IMR-90 (cell line): ENCODE measurements around the gene C15orf39. TPM values are rescaled to one million over a fixed set of nuclear protein-coding genes. Genes with fewer than 3 reads are reported as not detected.

Source experiments
- ATAC-seq: fragments of 200-7000 bp; cut with Tn5 transposase; 2 replicates; pipeline ENCODE4 v1.9.1; 2020; ENCODE audit warnings: low read depth, mild to moderate bottlenecking, moderate library complexity
- BruUV-seq: library from RNA; stranded (reverse); fragments of 400-500 nt; replicated peaks from 2 replicates; lab custom pipeline; 2021; lab: Mats Ljungman, UMichigan
- CTCF ChIA-PET: fragments of 300-600 bp; formaldehyde crosslinking; extraction: SDS; loops from one replicate; lab custom pipeline; 2021; ENCODE audit warnings: antibody characterized with exemption; lab: Yijun Ruan, JAX
- POLR2A ChIA-PET: fragments of 300-600 bp; sonication (Branson Sonifier 250); formaldehyde crosslinking; loops from one replicate; lab custom pipeline; 2022; ENCODE audit warnings: antibody characterized with exemption; ENCODE audit not compliant: unreplicated experiment; lab: Charles Lee
- DNase-seq: peaks from one replicate; pipeline ENCODE4 v3.0.0; 2013
- H2AFZ ChIP-seq: replicated peaks from 2 replicates; pipeline ENCODE3; 2013; ENCODE audit warnings: low read length, mild to moderate bottlenecking; ENCODE audit not compliant: poor library complexity
- H2AK5ac ChIP-seq: 2 replicates; pipeline ENCODE4 v1.6.1; 2013; ENCODE audit warnings: low read depth, low read length, inconsistent platforms
- H2AK9ac ChIP-seq: replicated peaks from 2 replicates; pipeline ENCODE3; 2013; ENCODE audit warnings: mild to moderate bottlenecking, low read depth, low read length, moderate library complexity; ENCODE audit not compliant: poor library complexity
- H2BK120ac ChIP-seq: 2 replicates; pipeline ENCODE4 v1.6.1; 2013; ENCODE audit warnings: low read depth, low read length, inconsistent platforms
- H2BK15ac ChIP-seq: 3 replicates; pipeline ENCODE4 v1.6.1; 2013; ENCODE audit warnings: low read depth, low read length, inconsistent platforms
- H2BK20ac ChIP-seq: 2 replicates; pipeline ENCODE4 v1.6.1; 2013; ENCODE audit warnings: low read depth, mild to moderate bottlenecking, inconsistent platforms, low read length, moderate library complexity
- H2BK5ac ChIP-seq: 2 replicates; pipeline ENCODE4 v1.6.1; 2013; ENCODE audit warnings: mild to moderate bottlenecking, low read depth, low read length, inconsistent platforms; ENCODE audit not compliant: poor library complexity, severe bottlenecking
- H3K14ac ChIP-seq: replicated peaks from 2 replicates; pipeline ENCODE4 v1.6.1; 2013; ENCODE audit warnings: low read depth, low read length, inconsistent platforms
- H3K18ac ChIP-seq: 2 replicates; pipeline ENCODE4 v1.6.1; 2013; ENCODE audit warnings: low read depth, low read length, control low read depth
- H3K23ac ChIP-seq: 2 replicates; pipeline ENCODE4 v1.6.1; 2013; ENCODE audit warnings: low read depth, low read length, inconsistent platforms
- H3K27ac ChIP-seq: 2 replicates; pipeline ENCODE4 v1.5.1; 2013; ENCODE audit warnings: mild to moderate bottlenecking, control low read depth, low read length; ENCODE audit not compliant: insufficient read depth
- H3K27me3 ChIP-seq: 2 replicates; pipeline ENCODE4 v1.6.1; 2013; ENCODE audit warnings: low read length; ENCODE audit not compliant: control insufficient read depth, insufficient read depth
- H3K36me3 ChIP-seq: 2 replicates; pipeline ENCODE4 v1.6.1; 2013; ENCODE audit warnings: low read length, mixed read lengths; ENCODE audit not compliant: control insufficient read depth, insufficient read depth
- H3K4ac ChIP-seq: 2 replicates; pipeline ENCODE4 v1.6.1; 2013; ENCODE audit warnings: low read depth, low read length, inconsistent platforms
- H3K4me1 ChIP-seq: 2 replicates; pipeline ENCODE4 v1.6.1; 2013; ENCODE audit warnings: low read length, mixed read lengths; ENCODE audit not compliant: control insufficient read depth, insufficient read depth
- H3K4me2 ChIP-seq: 2 replicates; pipeline ENCODE4 v1.6.1; 2013; ENCODE audit warnings: low read depth, mild to moderate bottlenecking, control low read depth, low read length, moderate library complexity
- H3K4me3 ChIP-seq: 2 replicates; pipeline ENCODE4 v1.5.1; 2013; ENCODE audit warnings: low read depth, mild to moderate bottlenecking, control low read depth, low read length, moderate library complexity; ENCODE audit not compliant: insufficient read depth
- H3K56ac ChIP-seq: 2 replicates; pipeline ENCODE4 v1.6.1; 2013; ENCODE audit warnings: low read length, inconsistent platforms; ENCODE audit not compliant: insufficient read depth; ENCODE audit errors: extremely low read depth
- H3K79me1 ChIP-seq, 2 experiments: 2 replicates each; pipeline ENCODE4 v1.6.1; 2013; ENCODE audit warnings: low read length in 2 of 2, inconsistent platforms in 1 of 2, low read depth in 1 of 2
- H3K9ac ChIP-seq: 2 replicates; pipeline ENCODE4 v1.6.1; 2013; ENCODE audit warnings: low read depth, low read length, control low read depth
- H3K9me1 ChIP-seq: 2 replicates; pipeline ENCODE4 v1.6.1; 2013; ENCODE audit warnings: low read length, inconsistent platforms; ENCODE audit not compliant: insufficient read depth
- H3K9me3 ChIP-seq: 2 replicates; pipeline ENCODE4 v1.6.1; 2013; ENCODE audit warnings: low read length; ENCODE audit not compliant: control insufficient read depth, insufficient read depth
- H4K20me1 ChIP-seq: 2 replicates; pipeline ENCODE4 v1.6.1; 2013; ENCODE audit warnings: low read length, inconsistent platforms; ENCODE audit not compliant: insufficient read depth
- H4K5ac ChIP-seq: 2 replicates; pipeline ENCODE4 v1.6.1; 2013; ENCODE audit warnings: mild to moderate bottlenecking, low read depth, low read length, control low read depth
- H4K8ac ChIP-seq, 2 experiments: 2 replicates each; pipeline ENCODE4 v1.6.1; 2013; ENCODE audit warnings: low read depth in 2 of 2, low read length in 2 of 2, control low read depth in 1 of 2, inconsistent platforms in 1 of 2
- H4K91ac ChIP-seq: 2 replicates; pipeline ENCODE4 v1.6.1; 2013; ENCODE audit warnings: low read depth, low read length, inconsistent platforms; ENCODE audit not compliant: insufficient read depth
- BHLHE40 ChIP-seq: fragments of 150-350 bp; IDR thresholded peaks from 2 replicates; pipeline ENCODE4 v1.6.1; 2016; ENCODE audit warnings: mild to moderate bottlenecking, low read depth, low read length
- CHD1 ChIP-seq: IDR thresholded peaks from 2 replicates; pipeline ENCODE4 v1.6.1; 2012; ENCODE audit warnings: low read depth, low read length, improper control_type of control experiment
- FOS ChIP-seq: fragments of 150-350 bp; IDR thresholded peaks from 2 replicates; pipeline ENCODE4 v1.6.1; 2016; ENCODE audit warnings: low read depth, low read length
- MAZ ChIP-seq: IDR thresholded peaks from 2 replicates; pipeline ENCODE4 v1.6.1; 2012; ENCODE audit warnings: low read depth, mild to moderate bottlenecking, low read length, improper control_type of control experiment, moderate library complexity, borderline replicate concordance
- MXI1 ChIP-seq: IDR thresholded peaks from 2 replicates; pipeline ENCODE4 v1.6.1; 2012; ENCODE audit warnings: low read depth, mild to moderate bottlenecking, low read length, moderate library complexity, borderline replicate concordance
- NFE2L2 ChIP-seq: fragments of 150-350 bp; IDR thresholded peaks from 2 replicates; pipeline ENCODE4 v1.6.1; 2016; ENCODE audit warnings: low read depth, mild to moderate bottlenecking, low read length
- POLR2A ChIP-seq: IDR thresholded peaks from 2 replicates; pipeline ENCODE4 v1.6.1; 2012; ENCODE audit warnings: mild to moderate bottlenecking, low read depth, low read length
- RCOR1 ChIP-seq: IDR thresholded peaks from 2 replicates; pipeline ENCODE4 v1.6.1; 2012; ENCODE audit warnings: mild to moderate bottlenecking, low read length, improper control_type of control experiment; ENCODE audit not compliant: insufficient replicate concordance
- RFX5 ChIP-seq: IDR thresholded peaks from 2 replicates; pipeline ENCODE4 v1.8.0; 2012; ENCODE audit warnings: low read depth, mild to moderate bottlenecking, low read length, moderate library complexity
- SMC3 ChIP-seq: fragments of 150-350 bp; IDR thresholded peaks from 2 replicates; pipeline ENCODE4 v1.6.1; 2016; ENCODE audit warnings: low read depth, mild to moderate bottlenecking, antibody characterized with exemption, low read length, moderate library complexity
- WGBS, 2 experiments: methylation state at CpG; one replicate each; pipeline versions ENCODE4 v1.1.5 to v1.1.7; 2013; ENCODE audit warnings: missing lambda C conversion rate in 2 of 2; ENCODE audit not compliant: insufficient read length in 1 of 2; ENCODE audit errors: extremely low coverage in 2 of 2; 5-methylcytosine and 5-hydroxymethylcytosine counted together
- dilution Hi-C: fragments of 300-500 bp; cut with HindIII; formaldehyde crosslinking; loops from one replicate; pipeline ENCODE4 v1.14.3; 2018; ENCODE audit warnings: low sequenced_read_pairs; ENCODE audit not compliant: unreplicated experiment
- in situ Hi-C: fragments of 300-500 bp; cut with MboI; formaldehyde crosslinking; loops from 3 replicates; pipeline ENCODE4 v1.14.3; 2019; ENCODE audit warnings: low sequenced_read_pairs, inconsistent platforms, mixed read lengths
- intact Hi-C: fragments of 100-400 bp; cut with micrococcal nuclease; formaldehyde crosslinking; loops from 2 replicates; pipeline ENCODE4 v1.10.0; 2022
- polyA plus RNA-seq, 3 experiments: library from polyadenylated mRNA; depleted of rRNA; stranded (reverse); fragments of >200 nt; gene quantifications; 2 replicates each; pipeline ENCODE4 v1.2.3, GENCODE V29; 2012; ENCODE audit warnings: low replicate concordance in 1 of 3
- total RNA-seq: library from RNA; depleted of rRNA; stranded (reverse); fragments of >200 nt; gene quantifications from 2 replicates; pipeline ENCODE4 v1.2.3, GENCODE V29; 2012
- TF ChIP-seq, protein P1 (sequence below): fragments of 150-350 bp; IDR thresholded peaks from 2 replicates; pipeline ENCODE4 v1.6.1; 2017; ENCODE audit warnings: mild to moderate bottlenecking, antibody characterized with exemption, low read length, low read depth
- TF ChIP-seq, protein P2 (sequence below): conservative IDR thresholded peaks from 2 replicates; pipeline ENCODE4 v1.5.1; 2012; ENCODE audit warnings: mild to moderate bottlenecking, low read depth, low read length, improper control_type of control experiment
- TF ChIP-seq, protein P3 (sequence below): fragments of 150-350 bp; IDR thresholded peaks from 2 replicates; pipeline ENCODE4 v1.6.1; 2016; ENCODE audit warnings: low read depth, mild to moderate bottlenecking, low read length, moderate library complexity, borderline replicate concordance

Gene C15orf39
- total and polyA plus RNA-seq, 2 of the 4 experiments (the other 2 are of a cell fraction), result 1.3 to 5.7 TPM

DNA sequence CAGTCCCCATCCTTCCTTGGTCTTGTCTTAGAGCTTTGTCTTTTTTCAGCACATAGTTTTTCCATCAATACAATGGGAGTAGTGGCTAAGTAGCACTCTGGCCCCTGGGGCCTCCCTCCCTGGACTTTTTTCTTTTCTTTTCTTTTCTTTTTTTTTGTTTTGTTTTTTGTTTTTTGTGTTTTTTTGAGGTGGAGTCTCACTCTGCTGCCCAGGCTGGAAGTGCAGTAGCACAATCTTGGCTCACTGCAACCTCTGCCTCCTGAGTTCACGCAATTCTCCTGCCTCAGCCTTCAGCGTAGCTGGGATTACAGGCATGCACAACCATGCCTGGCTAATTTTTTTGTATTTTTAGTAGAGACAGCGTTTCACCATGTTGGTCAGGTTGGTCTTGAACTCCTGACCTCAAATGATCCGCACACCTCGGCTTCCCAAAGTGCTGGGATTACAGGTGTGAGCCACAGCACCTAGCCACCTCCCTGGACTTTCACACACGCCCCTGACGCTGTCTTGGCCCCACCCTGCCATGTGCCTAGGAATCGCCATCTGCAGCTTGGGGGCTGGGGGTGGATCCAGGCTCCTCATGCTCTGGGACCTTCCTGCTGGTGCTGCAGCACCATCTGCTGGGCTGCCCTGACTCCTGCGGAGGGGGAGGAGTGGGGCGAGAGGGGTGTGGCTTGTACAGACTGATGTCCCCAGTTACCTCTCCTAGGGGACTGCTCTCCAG, 2.8 kb downstream of the C15orf39 start (continued):
- no peak for TF ChIP-seq NFE2L2

DNA sequence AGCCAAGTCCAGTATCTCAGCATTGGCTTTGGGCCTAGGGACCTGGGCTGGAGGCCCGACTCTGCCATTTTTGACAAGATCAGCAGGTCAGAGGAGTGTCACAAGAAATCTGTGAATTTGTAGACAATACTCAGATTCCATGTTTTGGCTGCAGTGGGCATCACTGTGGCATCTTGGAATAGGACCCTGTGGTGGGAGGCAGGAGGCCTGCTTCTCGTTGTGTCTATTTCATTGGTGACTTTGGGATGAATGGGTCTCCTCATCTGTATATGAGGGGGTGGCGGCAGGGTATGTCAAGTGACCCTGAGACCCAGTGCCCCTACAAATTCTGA, 3.3 kb downstream of the C15orf39 start:
- in situ Hi-C loops (no loop called here), intact Hi-C loops (loop anchor here (1.0 to 2.0 kb wide), 3 partner anchors 181 to 304 kb away; no protein-coding TSS in a partner anchor), dilution Hi-C loops (no loop called here)
- ChIA-PET CTCF (interaction anchor here (0.7 to 1.9 kb wide), 2 partner anchors 160 to 176 kb away, joined by 3 to 14 read pairs; no protein-coding TSS in a partner anchor), POLR2A (no interaction called here)
- BruUV-seq, result no TSS peak
- H2AK9ac ChIP-seq, result peak overlapping the region; percentile 90
- H3K4ac ChIP-seq, result no peak overlapping the region
- DNase-seq, result no peak
- H2BK20ac ChIP-seq, result no peak overlapping the region
- H2BK120ac ChIP-seq, result no peak overlapping the region
- 0% methylated on average over 1 of the region's 3 CpGs; no CpG with 5 or more reads in 1 of the 2 experiments for WGBS, 2 experiments
- no peak overlapping the region for H2BK5ac ChIP-seq
- no peak overlapping the region for H3K14ac ChIP-seq
- H2AFZ ChIP-seq, result peak overlapping the region; percentile 81
- H2AK5ac ChIP-seq, result no peak overlapping the region
- no peak overlapping the region for H2BK15ac ChIP-seq
- H3K4me2 ChIP-seq, result no peak overlapping the region
- no peak for ATAC-seq
- no peak overlapping the region for H3K56ac ChIP-seq
- H3K23ac ChIP-seq, result no peak overlapping the region
- no peaks in the 10 kb centered on the region for H3K9me3 ChIP-seq
- H3K27ac ChIP-seq, result no peak overlapping the region
- H3K4me3 ChIP-seq, result no peak overlapping the region
- H3K9me1 ChIP-seq, result no peaks in the 10 kb centered on the region
- H4K91ac ChIP-seq, result no peak overlapping the region
- no peak overlapping the region for H4K5ac ChIP-seq
- peaks cover 36% of the 10 kb centered on the region for H3K36me3 ChIP-seq
- peaks cover 7% of the 10 kb centered on the region for H3K27me3 ChIP-seq
- no peak overlapping the region for H4K8ac ChIP-seq
- peaks cover 8% of the 10 kb centered on the region; the same call in 1 of the 2 replicates for H3K4me1 ChIP-seq
- H4K20me1 ChIP-seq, result peaks cover 76% of the 10 kb centered on the region
- no peak overlapping the region for H3K9ac ChIP-seq
- peaks cover 14 to 69% of the 10 kb centered on the region in 2 experiments; a peak in 3 of 4 replicates for H3K79me1 ChIP-seq
- no peak overlapping the region for H3K18ac ChIP-seq
- TF ChIP-seq MAZ, result no peak
- no peak for TF ChIP-seq CHD1
- TF ChIP-seq RCOR1, result no peak
- TF ChIP-seq SMC3, result no peak
- TF ChIP-seq, protein P1, sequence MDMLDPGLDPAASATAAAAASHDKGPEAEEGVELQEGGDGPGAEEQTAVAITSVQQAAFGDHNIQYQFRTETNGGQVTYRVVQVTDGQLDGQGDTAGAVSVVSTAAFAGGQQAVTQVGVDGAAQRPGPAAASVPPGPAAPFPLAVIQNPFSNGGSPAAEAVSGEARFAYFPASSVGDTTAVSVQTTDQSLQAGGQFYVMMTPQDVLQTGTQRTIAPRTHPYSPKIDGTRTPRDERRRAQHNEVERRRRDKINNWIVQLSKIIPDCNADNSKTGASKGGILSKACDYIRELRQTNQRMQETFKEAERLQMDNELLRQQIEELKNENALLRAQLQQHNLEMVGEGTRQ, result no peak
- TF ChIP-seq NFE2L2, result no peak
- no peak for TF ChIP-seq POLR2A
- no peak for TF ChIP-seq FOS
- TF ChIP-seq, protein P2, sequence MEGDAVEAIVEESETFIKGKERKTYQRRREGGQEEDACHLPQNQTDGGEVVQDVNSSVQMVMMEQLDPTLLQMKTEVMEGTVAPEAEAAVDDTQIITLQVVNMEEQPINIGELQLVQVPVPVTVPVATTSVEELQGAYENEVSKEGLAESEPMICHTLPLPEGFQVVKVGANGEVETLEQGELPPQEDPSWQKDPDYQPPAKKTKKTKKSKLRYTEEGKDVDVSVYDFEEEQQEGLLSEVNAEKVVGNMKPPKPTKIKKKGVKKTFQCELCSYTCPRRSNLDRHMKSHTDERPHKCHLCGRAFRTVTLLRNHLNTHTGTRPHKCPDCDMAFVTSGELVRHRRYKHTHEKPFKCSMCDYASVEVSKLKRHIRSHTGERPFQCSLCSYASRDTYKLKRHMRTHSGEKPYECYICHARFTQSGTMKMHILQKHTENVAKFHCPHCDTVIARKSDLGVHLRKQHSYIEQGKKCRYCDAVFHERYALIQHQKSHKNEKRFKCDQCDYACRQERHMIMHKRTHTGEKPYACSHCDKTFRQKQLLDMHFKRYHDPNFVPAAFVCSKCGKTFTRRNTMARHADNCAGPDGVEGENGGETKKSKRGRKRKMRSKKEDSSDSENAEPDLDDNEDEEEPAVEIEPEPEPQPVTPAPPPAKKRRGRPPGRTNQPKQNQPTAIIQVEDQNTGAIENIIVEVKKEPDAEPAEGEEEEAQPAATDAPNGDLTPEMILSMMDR, result no peak
- TF ChIP-seq BHLHE40, result no peak
- TF ChIP-seq, protein P3, sequence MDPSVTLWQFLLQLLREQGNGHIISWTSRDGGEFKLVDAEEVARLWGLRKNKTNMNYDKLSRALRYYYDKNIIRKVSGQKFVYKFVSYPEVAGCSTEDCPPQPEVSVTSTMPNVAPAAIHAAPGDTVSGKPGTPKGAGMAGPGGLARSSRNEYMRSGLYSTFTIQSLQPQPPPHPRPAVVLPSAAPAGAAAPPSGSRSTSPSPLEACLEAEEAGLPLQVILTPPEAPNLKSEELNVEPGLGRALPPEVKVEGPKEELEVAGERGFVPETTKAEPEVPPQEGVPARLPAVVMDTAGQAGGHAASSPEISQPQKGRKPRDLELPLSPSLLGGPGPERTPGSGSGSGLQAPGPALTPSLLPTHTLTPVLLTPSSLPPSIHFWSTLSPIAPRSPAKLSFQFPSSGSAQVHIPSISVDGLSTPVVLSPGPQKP, result no peak
- no peak for TF ChIP-seq RFX5
- no peak for TF ChIP-seq MXI1
